ENCODE results near the gene CEBPB.
"Not testable (repeated sequence)": the region's sequence is repeated elsewhere in the genome, so short reads cannot be mapped to it uniquely, and the experiment has no call there.

The CEBPB gene

DNA sequence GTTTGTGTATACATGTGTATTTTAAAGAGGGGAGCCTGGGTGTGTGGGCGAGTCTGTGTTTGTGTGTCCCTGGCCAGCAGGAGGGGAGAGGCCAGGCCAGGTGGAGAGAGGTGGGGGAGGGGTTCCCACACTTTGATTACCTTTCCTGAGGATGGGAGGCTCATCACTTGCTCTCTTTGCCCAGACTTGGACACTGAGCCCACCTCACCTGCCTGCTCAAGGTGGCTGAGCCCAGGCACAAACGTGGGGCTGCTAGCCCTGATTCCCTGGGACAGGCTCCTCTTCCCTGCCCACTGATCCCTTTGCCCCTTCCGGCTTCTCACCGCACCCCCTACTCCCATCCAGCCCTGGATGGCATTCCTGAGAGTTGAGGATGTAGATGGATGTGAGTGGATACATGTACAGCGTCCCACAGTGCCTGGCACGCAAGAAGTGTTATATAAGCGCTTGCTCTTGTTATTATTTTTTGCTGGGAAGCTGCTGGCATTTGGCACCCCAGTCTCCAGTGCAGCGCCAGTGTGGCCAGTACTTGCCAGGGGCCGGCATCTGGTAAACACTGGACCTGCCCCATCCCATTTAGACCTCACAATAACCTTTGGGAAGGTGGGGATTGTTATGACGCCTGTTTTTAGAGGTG lies 2.7 kb downstream of the CEBPB start:
- DNase-seq (ENCODE audit: low spot score), result peak; percentile 66

DNA sequence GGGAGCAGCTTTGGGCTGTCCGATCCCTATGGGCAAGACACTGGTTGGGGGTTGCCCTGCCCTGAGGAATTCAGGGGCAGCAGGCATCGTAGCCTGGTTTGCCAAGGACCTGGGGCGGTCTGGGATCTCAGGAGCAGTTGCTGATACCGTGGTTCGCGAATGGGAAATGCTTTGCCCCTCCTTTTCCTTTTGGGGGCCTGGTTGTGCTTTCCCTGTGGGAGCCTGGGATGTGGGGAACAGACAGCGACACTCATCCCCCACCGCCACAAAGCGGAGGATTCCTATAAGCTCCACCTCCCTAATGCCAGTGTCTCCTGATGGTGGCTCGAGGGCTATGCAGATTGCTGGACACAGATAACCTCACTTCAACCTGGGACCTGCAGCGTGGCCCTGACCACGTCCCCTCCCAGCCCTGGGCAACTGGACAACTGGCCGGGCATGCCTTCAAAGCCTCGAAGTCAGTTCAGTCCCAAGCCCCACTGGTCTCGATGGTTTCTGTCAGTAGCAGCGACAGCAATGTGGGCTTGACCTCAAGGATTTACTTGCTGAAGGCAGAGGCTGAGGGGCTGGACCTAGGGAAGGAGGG lies 3.3 kb downstream of the CEBPB start:
- DNase-seq (ENCODE audit: low spot score), result peak; percentile 51

DNA sequence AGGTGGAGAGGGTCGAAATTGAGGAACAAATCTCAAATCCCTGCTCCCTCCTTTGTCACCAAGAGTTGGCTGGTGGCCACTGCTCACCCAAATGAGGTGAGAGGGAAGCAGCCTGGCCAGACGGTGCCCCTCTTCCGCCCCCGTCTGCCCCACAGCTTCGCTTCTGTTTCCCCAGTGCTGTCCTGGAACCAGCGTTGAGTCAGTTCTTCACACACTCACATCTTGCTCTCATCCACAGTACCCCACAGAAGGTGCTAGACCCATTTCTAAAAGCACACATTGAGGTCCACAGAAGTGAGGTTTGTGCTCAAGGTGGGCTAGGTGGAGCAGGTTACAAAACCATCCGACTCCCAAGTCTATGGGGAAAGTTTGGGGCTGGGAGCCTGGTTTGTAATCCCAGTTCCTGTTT lies 3.8 kb downstream of the CEBPB start:
- no peak for DNase-seq (ENCODE audit: low spot score)

DNA sequence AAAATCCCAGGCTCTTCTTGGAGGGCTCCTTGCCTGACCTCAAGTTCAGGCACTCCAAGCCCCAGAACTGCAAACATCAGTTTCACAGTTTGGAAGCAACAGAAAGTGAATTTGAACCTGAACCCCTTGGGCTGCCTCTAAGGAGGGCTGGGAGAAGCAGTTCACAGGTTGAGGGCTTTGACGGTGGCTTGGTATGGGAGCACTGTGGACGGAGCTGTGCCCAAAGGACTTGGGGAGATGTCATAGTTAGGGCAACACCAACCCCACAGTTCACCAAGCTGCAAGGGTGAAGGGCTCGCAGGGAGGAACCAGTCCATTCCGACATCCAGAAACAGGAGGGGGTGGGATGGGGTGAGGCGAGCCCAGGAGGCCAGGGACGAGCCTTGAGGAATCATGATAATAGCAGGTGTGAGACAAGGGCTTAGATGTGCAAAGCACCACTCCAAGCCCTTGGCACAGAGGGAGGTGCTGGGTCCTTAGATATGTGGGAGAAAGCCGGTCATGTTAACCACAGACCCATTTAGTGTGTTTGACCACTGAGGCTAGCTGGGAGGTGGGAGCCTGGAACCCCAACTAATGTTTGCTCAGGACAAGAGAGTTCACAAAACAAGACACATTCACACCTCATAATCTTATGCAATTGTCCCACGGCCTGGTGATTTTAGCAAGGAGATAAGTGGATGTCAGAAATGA lies 4.3 kb downstream of the CEBPB start:
- no peak for DNase-seq (ENCODE audit: low spot score)

DNA sequence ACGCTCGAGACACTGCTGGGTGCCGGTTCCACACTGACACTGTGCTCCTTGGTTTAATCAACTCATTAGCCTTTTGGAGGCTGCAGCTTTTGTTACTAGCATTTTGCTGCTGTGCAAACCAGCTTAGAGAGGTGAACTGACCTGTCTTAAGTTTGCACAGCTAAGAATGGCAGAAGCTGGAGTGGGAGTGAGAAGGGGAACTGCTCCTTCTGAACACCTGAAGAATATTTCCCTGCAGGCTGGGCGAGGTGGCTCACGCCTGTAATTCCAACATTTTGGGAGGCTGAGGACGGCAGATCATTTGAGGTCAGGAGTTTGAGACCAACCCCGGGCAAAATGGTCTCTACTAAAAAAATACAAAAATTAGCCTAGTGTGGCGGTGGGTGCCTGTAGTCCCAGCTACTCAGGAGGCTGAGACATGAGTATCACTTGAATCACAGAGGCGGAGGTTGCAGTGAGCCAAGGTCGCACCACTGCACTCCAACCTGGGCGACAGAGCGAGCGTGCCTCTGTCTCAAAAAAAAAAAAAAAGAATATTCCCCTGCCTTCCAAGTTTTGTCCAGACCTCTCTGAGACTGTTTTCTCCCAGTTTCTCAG lies 5.0 kb downstream of the CEBPB start:
- no peak for DNase-seq (ENCODE audit: low spot score)

DNA sequence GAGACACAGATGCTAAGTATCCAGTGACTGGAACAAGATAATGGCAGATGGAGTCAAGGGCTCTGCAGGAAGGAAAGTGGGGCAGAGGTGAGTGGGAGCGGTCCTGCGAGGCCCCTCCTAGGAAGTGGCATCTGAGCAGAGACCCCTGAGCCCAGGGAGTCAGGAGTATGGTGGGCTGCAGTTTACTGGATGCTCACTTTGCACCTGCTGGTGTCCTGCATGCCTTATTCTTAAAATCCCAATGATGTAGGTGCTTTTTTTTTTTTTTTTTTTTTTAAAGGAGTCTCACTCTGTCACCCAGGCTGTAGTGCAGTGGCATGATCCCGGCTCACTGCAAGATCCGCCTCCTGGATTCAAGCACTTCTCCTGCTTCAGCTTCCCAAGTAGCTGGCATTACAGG lies 5.6 kb downstream of the CEBPB start:
- DNase-seq (ENCODE audit: low spot score), result no peak

DNA sequence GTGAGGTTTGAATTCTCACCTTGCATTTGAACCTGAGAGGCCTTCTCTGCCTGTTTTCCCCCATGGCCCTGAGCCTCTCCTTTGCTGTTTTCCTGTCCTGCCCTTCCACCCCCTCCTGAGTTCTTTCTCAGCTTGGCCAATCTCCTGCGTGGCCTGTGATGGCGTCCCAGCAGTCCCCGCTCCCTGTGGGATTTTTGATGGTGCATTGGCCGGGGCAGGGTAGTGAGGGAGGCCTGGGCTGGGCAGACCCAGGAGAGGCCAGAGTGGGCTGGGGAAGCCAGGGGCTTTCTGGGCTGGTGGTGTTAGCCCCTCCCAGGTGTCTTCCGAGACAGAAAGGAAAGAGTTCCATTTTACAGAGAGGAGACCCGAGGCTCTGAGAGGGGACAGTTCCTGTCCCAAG lies 6.3 kb downstream of the CEBPB start:
- no peak for DNase-seq (ENCODE audit: low spot score)

DNA sequence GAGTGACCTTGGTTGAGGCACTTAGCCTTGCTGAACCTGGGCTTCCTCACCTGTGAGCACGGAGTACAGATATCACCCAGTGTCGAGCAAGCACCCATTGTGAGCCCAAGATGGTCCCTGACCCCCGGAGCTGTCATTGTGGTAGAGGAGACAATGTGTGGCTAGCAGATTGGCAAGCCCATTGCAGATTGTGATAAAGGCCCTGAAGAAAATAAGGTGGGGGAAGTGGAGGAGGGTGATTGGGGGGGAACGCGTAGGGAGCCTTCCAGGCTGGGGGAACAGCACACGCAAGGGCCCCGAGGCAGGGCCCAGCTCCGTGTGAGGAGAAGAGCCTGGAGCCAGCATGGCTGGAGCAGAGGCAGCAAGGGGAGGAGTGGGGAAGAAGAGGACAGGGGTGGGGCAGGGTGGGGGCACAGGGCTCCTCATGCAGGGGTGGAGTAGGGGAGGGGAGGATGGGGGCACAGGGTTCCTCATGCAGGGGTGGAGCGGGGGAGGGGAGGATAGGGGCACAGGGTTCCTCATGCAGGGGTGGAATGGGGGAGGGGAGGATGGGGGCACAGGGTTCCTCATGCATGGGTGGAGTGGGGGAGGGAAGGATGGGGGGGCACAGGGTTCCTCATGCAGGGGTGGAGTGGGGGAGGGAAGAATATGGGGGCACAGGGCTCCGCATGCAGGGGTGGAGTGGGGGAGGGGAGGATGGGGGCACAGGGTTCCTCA lies 7.0 kb downstream of the CEBPB start:
- DNase-seq (ENCODE audit: low spot score), result no peak

DNA sequence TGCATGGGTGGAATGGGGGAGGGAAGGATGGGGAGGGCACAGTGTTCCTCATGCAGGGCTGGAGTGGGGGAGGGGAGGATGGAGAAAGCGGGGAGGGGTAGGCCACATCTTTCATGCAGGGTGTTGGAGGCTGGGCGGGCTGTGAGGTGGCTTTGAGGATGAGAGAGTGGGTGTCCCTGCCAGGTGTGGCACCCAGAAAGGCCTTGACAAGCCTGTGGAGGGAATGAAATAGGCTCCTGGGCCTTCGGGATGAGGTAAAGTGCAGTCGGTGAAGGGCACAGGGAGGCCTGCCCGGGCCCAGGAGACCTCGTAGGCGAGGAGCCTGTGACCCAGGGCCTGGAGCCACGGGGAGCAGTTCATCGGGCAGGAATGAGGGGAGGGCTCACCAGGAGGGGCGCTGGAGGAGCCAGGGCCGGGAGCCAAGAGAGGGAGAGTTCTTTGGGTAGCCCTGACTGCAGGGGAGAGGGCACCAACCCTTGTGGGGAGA lies 7.6 kb downstream of the CEBPB start:
- no peak for DNase-seq (ENCODE audit: low spot score)

DNA sequence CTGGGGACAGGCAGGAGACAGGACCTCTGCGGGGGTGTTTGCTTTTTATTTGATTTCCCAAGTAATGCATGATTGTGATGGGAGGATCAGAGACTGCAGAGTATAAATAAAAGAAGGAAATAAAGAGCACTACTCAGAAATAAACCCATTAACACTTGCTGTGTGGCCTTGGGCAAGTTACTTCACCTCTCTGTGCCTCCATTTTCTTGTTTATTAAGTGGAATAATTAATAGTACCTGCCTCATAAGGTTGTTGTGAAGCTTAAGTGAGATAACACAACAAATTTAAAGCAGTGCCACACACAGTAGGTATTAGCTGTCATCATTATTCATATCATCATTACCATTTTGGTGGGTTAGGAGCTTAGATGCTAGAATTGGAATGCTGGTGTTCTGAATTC lies 8.1 kb downstream of the CEBPB start:
- DNase-seq (ENCODE audit: low spot score), result no peak

DNA sequence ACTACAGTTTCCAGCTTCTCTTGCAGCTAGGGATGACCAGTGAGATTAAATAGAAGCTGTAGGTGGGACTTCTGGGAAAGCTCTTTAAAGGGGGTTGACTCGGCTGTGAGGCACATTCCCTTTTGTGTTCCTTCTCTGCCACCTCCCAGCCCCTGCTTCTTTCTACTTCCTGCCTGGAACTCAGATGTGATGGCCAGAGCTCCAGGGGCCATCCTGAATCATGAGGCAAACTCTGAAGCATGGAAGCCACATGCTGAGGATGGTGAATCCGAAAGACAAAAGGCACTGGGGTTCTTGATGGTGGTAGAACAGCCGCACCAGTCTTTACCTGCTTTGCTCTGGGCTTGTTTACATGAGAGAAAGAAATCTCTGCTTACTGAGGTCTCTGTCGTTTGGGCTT lies 9.1 kb downstream of the CEBPB start:
- no peak for DNase-seq (ENCODE audit: low spot score)

DNA sequence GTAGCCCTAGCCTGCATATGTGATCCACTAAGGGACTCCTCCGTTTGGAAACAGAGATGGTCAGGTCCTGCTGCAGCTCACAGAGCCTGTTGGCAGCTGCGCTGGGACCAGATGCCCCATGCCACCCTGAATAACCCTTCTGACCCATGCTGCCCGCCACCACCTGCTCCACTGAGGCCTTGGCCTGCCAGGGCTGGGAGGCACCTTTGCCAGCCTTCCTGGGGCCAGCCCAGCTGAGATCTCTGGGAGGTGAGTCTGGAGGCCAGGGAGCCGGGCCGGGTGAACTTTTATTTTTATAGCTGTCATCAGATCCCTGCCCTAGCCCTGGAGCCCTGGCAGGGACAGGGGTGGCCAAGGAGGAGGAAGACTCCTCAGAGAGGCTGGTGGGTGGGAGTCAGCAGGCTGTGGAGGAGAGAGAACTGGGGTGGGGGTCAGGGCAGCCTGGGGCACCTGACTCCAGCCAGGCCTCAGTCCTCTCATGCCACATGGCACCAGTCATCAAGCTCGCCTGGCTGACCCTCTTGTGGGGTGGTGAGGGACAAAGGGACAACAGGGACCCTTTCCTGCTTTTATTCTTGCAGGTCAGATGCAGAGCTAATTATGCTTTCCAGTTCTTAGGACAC lies 10.0 kb downstream of the CEBPB start:
- DNase-seq (ENCODE audit: low spot score), result no peak

DNA sequence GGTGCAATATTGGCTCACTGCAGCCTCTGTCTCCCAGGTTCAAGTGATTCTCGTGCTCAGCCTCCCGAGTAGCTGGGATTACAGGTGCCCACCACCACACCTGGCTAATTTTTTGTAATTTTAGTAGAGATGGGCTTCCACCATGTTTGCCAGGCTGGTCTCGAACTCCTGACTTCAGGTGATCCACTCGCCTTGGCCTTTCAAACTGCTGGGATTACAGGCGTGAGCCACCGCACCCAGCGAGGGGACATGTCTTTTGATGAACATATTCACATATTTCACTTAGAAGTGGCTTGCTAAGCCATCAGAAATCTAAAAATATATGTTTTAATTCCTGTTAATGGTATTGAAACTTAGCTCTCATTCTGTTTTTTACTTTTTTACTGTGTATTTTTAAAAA lies 11.1 kb downstream of the CEBPB start:
- DNase-seq (ENCODE audit: low spot score), result not testable (repeated sequence)

DNA sequence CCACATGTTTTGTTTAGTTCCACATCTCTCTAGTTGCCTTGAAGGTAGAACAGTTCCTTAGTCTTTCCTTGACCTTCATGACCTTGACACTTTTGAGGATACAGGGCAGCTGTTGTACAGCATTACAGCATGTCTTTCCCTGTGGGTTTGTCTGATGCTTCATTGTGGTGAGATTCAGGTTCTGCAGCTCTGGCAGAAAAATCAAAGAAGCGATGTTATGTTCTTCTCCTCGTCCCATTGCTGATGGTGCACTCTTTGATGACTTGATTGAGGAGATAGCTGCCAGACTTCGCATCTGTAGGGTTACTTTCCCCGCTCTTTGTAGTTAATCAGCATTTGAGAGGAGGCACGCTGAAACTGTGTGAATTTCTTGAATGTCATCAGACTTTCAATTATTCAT lies 12.0 kb downstream of the CEBPB start:
- DNase-seq (ENCODE audit: low spot score), result no peak

DNA sequence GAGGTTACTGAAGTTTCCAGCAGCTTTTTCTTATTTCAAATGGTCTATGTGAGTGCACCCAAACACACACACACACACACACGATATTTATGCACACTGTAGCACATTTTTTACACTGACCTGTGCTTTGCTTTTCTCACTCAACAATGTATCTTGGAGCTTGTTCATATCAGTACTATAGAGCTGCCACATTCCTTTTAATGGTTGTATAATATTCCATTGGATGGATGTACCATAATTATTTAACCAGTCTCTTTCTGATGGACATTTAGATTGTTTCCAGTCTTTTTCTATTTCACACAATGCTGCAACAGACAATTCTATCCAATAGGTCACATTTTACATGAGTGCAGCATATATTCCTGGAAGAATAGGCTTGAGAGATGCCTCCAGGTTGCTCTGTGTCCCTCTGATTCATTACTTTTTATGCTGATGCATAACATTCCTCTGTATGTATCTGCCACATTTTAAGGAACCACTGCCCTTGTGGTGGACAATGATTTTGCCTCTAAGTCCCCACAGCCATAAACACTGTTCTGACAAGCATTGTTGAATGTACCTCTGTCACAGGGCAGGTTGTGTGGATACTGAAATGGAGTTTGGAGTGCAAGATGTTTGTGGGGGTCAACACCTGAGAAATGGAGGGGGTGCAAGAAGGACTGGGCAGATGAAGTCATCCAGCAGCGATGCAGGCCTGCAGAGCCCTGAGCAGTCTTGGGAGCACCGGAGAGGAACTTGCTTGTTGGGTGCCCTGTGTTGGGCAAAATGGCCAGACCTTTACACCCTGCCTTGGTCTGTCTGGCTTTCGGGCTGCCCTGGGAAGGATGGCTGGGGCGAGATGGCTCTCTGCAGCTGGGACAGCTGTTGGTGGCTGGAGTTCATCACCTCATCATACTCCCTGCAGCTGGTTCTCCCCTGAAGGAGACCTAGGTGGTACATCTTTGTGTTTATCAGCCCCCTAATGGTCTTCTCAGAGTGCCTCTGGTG lies 13.6 kb downstream of the CEBPB start:
- DNase-seq (ENCODE audit: low spot score), result no peak

DNA sequence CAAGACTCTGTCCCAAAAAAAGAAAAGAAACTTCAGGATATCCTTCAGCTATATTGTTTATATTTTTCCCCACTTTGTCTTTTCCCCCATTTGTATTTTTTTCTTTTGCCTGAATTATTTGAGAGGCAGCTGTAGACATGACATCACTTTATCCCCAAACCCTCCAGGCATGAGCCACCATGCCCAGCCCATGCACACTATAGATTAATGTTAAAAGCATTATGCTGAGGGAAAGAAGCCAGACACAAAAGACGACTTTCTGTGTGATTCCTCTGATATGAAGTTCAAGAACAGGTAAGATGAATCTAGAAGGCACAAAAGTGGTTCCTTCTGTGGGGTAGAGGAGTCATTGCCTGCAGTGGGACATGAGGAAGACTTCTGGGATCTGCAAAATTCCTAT lies 16.4 kb downstream of the CEBPB start:
- DNase-seq (ENCODE audit: low spot score), result no peak

DNA sequence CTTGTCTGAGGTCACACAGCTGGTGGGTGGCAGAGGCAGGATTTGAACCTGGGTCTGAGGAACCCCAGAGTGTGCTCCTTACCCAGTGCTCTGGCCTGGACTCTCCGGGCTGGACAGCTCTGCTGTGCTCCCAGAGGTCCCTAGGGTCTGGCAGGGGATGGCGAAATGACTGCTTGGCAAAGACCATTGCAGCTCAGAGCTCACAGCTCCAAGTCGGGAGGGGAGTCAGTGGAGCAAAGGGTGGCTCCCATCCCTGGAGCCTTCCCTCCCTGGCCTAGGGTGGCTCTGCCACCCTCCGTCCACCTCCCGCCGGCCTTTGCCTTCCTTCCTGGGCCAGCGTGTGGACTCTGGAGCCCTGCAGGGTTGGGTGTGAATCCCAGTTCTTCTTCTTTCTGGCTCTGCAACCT lies 17.5 kb downstream of the CEBPB start:
- DNase-seq (ENCODE audit: low spot score), result no peak

DNA sequence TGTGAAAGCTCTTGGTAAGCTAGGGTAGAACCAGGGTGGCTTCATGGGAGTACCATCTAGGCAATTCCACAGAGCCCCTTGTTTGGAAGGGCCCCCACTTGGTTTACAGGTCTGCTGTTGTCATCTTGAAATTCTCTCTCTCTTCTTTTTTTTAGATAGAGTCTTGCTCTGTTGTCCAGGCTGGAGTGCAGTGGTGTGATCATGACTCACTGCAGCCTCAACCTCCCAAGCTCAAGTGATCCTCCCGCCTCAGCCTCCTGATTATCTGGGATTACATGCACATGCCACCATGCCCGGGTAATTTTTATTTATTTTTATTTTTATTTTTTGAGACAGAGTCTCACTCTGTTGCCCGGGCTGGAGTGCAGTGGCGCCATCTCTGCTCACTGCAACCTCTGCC lies 18.2 kb downstream of the CEBPB start:
- not testable (repeated sequence) for DNase-seq (ENCODE audit: low spot score)

DNA sequence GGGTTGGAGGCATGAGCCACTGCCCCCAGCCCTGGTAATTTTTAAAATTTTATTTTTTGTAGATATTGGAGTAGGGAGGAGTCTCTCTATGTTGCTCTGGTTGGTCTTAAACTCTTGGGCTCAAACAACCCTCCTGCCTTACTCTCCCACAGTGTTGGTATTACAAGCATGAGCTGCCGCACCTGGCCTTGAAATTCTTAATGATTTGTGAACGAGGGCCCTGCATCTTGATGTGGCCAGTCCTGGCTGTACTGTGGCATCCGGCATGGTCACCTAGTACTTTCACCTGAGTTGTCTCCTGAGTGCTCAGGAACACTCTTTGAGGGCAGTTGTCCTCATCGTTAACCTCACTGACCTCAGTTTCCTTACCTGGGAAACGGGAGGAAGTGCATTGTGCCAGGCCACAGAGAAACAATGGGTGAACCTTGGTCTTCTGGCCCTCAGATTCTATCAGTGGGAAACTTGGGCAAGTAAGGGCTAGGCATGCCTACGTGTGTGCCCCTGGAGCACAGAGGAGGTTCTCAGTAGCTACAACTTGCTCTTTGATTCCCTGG lies 19.5 kb downstream of the CEBPB start:
- DNase-seq (ENCODE audit: low spot score), result no peak

DNA sequence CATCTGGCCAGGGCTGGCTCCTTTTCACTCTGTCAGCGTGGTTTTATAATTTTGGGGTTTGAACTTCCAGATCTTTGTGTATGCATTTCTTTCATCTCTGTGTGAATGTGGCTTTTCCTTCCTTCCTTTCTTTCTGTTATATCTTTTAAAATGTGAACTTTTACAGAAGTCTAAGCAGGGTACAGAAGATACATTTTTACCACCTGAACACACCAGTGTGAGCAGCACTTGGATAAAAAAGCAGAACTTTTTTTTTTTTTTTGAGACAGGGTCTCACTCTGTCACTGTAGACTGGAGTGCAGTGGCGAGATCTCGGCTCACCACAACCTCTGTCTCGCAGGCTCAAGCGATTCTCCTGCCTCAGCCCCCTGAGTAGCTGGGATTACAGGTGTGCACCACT lies 20.5 kb downstream of the CEBPB start:
- no peak for DNase-seq (ENCODE audit: low spot score)
